Forelimb muscle (tissue), 1 donor: ENCODE measurements around the gene TNNC1. TPM values are rescaled to one million over a fixed set of nuclear protein-coding genes. Genes with fewer than 3 reads are reported as not detected.

Experiments
- DNase-seq: peaks from one replicate; pipeline ENCODE4 v3.0.0-alpha.2; 2013; ENCODE audit warnings: low read depth
- polyA plus RNA-seq: library from polyadenylated mRNA; unstranded; fragments of 120-200 nt; gene quantifications from one replicate; pipeline ENCODE4 v1.2.1, GENCODE V29; 2013; ENCODE audit not compliant: insufficient read length

The TNNC1 gene
- polyA plus RNA-seq, 1 donor, result 671 TPM

DNA sequence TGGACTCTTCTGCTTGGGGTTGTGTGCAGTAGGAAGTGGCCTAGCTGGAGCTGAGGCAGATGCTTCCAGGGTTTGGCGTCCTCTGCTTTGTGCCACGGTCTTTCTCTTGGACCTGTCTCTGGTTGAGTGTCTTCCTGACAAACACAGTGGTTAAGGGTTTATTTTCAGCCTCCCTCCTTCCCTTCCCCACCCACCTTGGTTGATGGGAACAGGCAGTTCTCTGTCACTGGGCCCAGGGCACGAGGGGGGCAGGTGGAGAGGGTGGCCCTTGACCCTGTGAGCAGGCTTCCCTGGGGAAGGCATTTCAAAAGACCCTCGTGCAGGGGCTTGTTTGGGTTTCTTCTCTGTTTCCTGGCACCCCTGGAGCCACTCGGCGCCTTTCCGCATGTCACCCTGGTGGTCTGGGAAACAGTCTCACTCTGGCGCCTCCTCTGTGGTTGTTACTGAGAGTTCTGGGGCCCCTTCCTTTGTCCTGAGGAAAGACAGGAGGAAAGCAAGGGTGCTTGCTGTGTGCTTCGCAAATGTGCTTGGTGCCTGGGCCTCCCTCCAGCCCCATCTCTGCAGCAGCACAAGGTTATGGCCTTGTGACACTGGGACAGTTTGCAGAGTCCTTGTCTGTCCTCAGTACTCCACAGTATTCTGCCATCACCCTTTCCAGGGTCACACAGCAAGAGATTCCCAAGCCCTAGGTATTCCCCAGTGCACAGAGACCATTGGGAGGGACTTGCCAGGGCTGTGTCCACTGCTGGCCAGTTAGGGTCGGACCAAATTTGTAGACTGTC, 31.0 kb upstream of the TNNC1 start:
- no peak for DNase-seq

DNA sequence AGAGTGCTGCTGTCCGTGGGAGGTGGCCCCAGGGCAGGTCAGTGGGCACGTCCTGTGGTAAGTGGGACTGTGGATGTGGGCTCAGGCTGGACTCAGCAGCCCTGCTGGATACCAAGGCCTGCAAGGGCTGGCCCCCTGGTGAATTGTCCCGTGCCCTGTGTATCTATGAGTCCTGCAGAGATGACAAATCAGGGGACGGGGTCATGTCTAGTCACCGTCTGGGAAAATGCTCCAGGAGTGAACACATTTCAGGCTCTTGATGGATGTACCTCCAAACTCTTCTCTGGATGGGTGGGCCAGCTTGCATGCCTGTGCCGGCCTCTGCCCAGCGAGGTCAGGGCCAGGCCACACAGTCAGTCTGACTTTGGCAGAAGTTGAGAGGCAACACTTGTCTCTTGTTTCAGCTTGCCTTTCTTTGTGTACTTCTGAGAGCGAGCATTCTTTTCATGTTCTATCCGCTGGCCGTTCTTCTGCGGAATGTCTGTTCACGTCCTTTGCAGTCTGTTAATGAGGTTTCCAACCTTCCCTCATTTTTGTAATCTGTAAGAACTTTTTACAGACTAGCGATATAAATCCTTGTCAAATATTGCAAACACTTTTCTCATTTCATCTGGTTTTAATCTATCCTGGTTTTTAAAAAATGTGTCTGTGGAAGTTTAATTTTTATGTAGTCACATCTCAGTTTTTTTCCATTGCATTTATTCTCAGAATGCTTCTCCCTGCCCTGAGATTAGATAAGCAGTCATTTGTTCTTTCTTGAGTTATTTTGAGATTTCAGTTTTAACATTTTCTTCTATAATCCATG, 29.9 kb upstream of the TNNC1 start:
- no peak for DNase-seq

DNA sequence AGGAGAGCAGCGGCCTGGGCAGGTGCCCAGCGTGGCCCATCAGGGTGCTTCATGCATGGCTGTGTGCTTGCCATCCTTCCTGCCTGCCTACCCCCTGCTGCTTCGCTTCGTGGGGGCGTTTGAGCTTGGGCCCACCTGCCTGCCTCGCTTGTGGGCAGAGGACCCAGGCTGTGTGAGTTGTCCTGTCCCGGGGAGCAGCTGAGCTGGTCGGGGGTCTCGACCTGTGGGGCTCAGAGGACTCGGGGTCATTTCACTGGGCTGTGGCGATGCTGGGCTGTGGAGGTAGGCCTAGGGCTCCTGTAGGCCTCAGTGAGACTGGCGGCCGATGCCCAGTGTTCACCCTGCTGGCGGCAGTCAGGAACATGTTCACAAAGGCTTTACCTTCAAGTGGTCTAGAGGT, 29.2 kb upstream of the TNNC1 start:
- DNase-seq, result no peak

- no peak for DNase-seq
Observed at GRCh38 chr3:52481819-52482521, 28.1 kb upstream of the TNNC1 start.

- DNase-seq, result no peak
Observed at GRCh38 chr3:52480768-52481715, 27.2 kb upstream of the TNNC1 start.

DNA sequence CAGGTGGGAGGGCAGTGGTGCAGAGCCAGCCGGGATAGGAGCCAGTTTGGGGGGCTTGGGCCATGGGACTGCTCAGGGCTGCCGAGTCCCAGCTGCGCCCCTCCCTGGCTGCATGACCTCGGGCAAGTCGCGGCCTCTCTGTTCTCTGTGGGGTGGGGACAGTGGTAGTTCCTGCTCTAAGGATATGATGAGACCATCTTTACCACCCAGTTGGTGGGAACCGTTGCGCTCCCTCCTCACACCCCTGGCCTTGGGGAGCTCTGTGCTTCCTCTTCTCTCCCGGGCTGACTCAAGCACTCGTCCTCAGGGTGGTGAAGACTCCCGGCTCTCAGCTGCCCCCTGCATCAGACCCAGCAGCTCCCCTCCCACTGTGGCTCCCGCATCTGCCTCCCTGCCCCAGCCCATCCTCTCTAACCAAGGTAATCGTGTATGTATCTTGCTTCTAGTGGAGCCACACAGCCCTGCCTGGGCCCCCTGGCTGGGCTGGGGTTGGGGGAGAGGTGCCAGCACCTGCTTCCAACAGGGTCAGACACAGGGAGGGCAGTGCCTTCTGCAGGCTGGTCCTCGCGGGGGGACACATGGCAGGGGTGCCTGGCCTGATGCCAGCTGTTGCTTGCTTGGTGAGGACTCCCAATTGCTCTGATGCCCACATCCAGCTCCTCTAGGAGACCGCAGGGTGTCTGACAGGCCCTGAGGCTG, 26.2 kb upstream of the TNNC1 start:
- no peak for DNase-seq

DNA sequence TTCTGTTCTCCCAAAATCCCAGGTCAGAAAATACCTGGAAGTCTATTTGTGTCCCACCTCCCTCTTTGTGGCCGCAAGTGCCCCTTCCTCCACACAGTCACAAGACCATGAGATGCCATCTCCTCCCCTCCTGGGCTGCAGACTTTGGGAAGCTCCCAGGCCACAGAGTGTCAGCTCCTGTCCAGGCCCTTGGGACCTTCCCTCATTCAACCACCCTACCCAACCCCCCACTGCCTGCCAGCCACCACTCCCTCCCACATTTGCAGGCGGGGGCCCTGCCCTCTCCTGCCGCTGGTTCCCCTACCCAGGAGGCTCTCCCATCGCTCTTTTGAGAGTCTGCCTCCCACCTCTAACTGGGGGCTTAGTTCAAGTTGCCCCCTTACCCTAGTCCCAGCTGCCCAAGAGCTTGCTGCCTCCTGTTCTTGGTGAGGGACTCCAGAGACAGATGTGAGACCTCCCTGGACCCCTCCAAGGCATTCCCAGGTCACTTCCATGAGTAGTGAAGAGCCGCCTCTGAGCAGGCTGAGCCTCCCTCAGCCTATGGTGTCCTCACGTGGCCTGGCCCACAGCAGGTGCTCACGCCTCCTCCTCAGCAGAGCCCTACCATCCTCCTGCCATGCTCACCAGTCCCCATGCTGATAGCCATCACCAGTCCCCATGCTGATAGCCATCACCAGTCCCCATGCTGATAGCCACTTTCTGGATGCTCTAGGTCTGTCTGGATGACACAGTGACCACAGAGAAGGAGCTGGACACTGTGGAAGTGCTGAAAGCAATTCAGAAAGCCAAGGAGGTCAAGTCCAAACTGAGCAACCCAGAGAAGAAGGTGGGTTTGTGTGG, 25.4 kb upstream of the TNNC1 start:
- no peak for DNase-seq

DNA sequence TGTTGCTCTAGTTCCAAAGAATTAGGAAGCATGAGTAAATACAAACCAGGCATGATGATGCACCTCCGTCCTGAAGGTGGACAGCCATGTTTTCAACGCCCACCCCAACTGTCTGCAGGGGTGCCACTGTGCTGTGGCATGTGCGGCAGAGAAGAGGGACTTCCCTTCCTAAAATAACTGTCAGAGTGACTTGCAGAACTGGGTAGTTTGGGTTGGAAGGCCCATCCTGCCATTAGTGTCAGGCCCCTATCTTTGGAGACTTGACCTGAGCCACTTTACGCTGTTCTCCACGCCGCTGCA, 23.9 kb upstream of the TNNC1 start:
- no peak for DNase-seq

GRCh38 chr3:52477076-52477795, 23.4 kb upstream of the TNNC1 start:
- DNase-seq, result no peak

- no peak for DNase-seq
Observed at GRCh38 chr3:52473026-52473425, 19.2 kb upstream of the TNNC1 start.

DNA sequence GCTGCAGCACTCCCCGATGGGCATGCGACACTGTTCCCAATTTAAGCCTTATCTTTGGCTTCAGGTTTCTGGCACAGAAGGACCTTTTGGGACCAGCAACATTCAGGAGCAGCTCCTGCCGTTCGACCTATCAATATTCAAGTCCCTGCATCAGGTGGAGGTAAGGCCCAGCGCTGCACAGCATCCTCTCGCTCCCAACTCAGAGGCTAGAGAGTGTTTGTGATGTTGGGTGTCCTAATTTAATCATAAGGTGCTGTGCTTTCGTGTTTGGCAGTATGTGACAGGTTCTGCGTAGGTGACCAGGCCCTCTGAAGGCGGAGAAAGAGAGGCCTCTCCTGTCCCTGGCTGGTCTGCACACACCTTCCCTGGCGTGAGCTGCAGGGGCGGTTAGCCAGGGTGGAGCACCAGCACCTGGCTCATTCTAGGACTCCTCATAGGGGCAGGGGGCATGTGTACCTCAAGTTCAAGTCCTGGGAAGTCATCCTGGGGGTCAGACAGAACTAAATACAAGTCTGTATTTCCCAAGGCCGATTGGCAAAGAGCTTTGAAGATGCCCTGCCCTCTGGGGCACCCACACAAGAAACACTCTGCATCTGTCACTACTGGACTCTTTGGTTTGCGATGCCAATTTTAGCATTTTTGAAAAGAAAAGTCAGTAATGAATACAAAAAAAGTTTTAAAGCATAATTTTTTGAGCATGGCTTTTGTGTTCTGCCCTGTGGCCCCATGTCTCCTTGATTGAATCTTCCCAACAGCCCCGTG, 18.6 kb upstream of the TNNC1 start:
- DNase-seq, result no peak

DNA sequence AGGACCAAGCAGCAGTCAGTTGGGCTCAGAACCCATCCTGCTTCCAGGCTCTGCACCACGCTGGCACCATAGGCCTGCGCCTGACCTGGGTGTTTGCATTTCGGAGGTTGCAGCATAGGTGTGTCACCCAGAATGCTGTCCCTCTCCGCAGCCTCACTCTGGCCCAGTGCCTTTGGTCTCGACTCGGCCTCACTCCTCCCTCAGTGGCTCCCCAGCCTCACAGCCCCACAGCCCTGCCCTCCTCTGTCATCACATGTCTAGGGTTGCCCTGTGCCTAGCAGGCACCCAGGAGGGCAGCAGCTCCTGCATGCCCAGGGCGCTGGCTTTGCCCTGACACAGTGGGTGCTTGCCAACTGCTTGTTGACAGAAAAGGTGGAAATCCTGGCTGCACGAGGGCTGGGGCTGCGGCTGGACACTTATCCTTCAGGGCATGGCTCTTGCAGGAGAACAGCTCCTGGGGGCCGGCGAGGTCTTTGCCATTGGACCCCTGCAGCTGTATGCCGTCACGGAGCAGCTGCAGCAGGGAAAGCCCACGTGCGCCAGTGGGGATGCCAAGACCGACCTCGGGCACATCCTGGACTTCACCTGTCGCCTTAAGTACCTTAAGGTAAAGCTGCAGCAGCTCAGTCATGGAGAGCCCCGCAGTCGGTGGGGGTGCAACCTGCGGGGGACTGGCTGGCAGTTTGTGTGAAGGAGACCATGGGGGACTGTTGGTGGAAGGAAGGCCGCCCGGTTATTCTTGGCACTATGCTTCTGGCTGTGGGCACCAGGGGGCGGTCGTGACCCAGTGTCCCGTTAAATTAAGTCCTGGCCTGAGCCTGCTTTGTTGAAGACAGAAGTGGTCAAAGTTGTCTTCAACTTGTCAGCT, 17.8 kb upstream of the TNNC1 start:
- DNase-seq, result no peak

DNA sequence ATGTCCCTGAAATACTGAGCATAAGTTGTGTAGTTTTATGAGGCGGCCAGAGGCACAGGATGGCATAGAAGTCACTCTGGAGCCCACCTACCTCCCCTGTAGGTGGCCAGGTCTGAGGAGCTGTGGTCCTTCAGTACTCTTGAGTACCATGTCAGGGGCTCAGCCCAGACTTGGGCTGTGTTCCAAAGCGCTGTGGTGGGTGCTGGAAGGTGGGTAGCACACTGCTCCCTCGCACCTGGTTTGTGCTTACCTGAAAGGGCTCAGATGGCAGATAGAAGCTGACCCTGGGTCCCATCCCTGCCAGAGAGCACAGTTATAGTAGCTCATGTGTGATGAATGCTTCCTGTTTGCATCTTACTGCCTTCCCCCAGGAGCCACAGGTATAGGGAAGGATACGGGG, 17.1 kb upstream of the TNNC1 start:
- DNase-seq, result no peak

GRCh38 chr3:52469001-52469400, 15.2 kb upstream of the TNNC1 start:
- DNase-seq, result no peak

- DNase-seq, result no peak
Observed at GRCh38 chr3:52468336-52468735, 14.5 kb upstream of the TNNC1 start.

DNA sequence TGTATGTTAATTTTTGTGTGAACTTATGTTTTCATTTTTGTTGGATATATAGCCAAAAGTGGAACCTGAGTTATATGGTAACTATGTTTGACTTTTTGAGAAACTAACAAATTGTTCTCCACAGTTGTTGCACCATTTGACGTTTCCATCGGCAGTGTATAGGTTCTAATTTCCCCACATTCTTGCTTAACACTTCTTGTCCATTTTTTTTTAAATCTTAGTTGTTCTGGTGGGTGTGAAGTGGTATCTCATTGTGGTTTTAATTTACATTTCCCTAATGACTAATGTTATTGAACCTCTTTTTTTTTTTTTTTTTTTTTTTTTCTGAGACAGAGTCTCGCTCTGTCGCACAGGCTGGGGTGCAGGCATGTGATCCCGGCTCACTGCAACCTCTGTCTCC, 9.6 kb upstream of the TNNC1 start:
- no peak for DNase-seq

DNA sequence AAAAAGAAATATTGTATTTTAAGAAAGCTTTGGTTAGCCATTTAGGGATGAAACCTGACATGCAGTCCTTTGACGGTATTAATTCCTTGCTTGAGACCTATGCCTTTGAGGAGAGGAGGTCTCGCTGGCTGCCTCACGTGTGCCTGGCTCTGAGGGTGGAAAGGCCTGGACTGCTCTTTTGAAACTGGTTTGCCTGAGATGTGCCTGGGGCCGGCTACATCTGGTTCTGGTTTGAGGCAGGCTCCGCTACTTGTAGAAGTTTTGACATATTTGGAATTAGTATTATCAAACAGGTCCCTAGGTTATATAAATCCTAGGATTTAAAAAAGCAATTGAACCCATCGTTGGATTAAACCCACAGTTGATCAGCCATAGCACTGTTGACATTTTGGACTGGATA, 8.0 kb upstream of the TNNC1 start:
- DNase-seq, result no peak
